Stomach (tissue), 4 donors: ENCODE data around the gene EIF2B4.

Experiments used
- POLR2A ChIP-seq, 4 donors: fragments of 450-650 bp; IDR thresholded peaks; one replicate each; pipeline ENCODE4 v1.6.1; 2016; ENCODE audit warnings: antibody characterized with exemption in 4 of 4, control low read depth in 2 of 4, mild to moderate bottlenecking in 1 of 4, moderate library complexity in 1 of 4
- POLR2AphosphoS5 ChIP-seq, 3 donors: sonication (generic); formaldehyde crosslinking; IDR thresholded peaks; one replicate each; pipeline ENCODE4 v1.6.1; 2016; ENCODE audit warnings: antibody characterized with exemption in 3 of 3
- TF ChIP-seq, protein P1 (sequence below), 7 experiments: fragments of 450-650 bp in 4 of 7; fragments of 200-600 bp in 3 of 7; sonication (generic) in 3 of 7; IDR thresholded peaks; one replicate each; pipeline ENCODE4 v1.5.1; 2016 to 2019; ENCODE audit warnings: antibody characterized with exemption in 7 of 7, control low read depth in 2 of 7, mild to moderate bottlenecking in 1 of 7

DNA sequence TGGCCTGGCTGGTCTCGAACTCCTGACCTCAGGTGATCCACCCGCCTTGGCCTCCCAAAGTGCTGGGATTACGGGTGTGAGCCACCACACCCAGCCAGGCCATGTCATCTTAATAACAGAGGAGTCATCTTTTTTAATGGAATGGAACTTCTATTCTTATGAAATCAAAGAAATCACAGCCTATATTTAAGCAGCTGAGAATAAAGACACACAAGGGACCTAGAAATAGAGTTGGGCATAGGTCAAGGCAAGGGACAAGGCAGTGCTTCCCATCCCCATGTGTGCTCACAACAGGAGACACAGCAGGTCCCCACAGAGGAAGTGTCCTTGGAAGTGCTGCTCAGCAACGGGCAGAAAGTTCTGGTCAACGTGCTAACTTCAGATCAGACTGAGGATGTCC lies 3.4 kb upstream of the EIF2B4 start:
- TF ChIP-seq POLR2AphosphoS5 (IDR thresholded peaks at IDR 0.05) (no peak), POLR2A (IDR thresholded peaks at IDR 0.05) (no peak)
- TF ChIP-seq, protein P1, sequence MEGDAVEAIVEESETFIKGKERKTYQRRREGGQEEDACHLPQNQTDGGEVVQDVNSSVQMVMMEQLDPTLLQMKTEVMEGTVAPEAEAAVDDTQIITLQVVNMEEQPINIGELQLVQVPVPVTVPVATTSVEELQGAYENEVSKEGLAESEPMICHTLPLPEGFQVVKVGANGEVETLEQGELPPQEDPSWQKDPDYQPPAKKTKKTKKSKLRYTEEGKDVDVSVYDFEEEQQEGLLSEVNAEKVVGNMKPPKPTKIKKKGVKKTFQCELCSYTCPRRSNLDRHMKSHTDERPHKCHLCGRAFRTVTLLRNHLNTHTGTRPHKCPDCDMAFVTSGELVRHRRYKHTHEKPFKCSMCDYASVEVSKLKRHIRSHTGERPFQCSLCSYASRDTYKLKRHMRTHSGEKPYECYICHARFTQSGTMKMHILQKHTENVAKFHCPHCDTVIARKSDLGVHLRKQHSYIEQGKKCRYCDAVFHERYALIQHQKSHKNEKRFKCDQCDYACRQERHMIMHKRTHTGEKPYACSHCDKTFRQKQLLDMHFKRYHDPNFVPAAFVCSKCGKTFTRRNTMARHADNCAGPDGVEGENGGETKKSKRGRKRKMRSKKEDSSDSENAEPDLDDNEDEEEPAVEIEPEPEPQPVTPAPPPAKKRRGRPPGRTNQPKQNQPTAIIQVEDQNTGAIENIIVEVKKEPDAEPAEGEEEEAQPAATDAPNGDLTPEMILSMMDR (IDR thresholded peaks at IDR 0.05) = no peak
